GM12891 (cell line): ENCODE data around the gene DNMBP.

Experiments
- PAX5 ChIP-seq: IDR thresholded peaks from 2 replicates; pipeline ENCODE4 v1.6.1; 2011; ENCODE audit warnings: low read length, moderate library complexity, mild to moderate bottlenecking; ENCODE audit not compliant: insufficient read depth, severe bottlenecking
- POLR2A ChIP-seq: IDR thresholded peaks from 2 replicates; pipeline ENCODE4 v1.6.1; 2011; ENCODE audit warnings: low read depth, low read length, control low read depth
- POLR2AphosphoS5 ChIP-seq: IDR thresholded peaks from 2 replicates; pipeline ENCODE4 v1.6.1; 2011; ENCODE audit warnings: low read depth, low read length, control low read depth
- POU2F2 ChIP-seq: IDR thresholded peaks from 2 replicates; pipeline ENCODE4 v1.6.1; 2011; ENCODE audit warnings: low read depth, mild to moderate bottlenecking, control low read depth, low read length, moderate library complexity
- SPI1 ChIP-seq: IDR thresholded peaks from 2 replicates; pipeline ENCODE4 v1.6.1; 2011; ENCODE audit warnings: low read depth, low read length, control low read depth
- TAF1 ChIP-seq: IDR thresholded peaks from 2 replicates; pipeline ENCODE4 v1.6.1; 2011; ENCODE audit warnings: low read depth, low read length, control low read depth

DNA sequence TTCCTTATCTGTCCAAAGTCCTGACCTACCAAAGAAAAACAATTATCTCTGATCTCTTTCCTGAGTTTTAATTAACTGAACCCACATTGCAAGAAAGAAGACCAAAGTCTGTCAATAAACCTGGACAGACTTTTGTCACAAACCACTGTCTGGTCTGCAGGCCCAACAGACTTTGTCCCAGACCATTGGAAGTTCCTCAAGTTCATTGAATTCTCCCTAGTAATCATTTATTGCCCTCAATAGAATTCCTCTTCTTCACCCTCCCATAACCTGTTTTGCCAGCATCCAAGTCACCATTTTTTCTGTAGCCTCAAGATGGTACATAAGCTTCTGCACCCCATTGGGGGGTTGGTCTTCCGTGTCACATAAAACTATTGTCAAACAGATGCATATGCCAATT, 3.9 kb upstream of the DNMBP start:
- TF ChIP-seq POLR2A (no peak), POLR2AphosphoS5 (no peak), PAX5 (no peak), TAF1 (no peak), POU2F2 (no peak), SPI1 (no peak)
